PC-9 (cell line): ENCODE measurements around the gene RPP25L. TPM values are rescaled to one million over a fixed set of nuclear protein-coding genes. Genes with fewer than 3 reads are reported as not detected.

ENCODE experiments used
- BruUV-seq: library from RNA; stranded (reverse); fragments of 400-500 nt; replicated peaks from 2 replicates; lab custom pipeline; 2021; lab: Mats Ljungman, UMichigan
- CTCF ChIA-PET: fragments of 300-600 bp; sonication (Branson Sonifier 250); formaldehyde crosslinking; loops from one replicate; lab custom pipeline; 2022; ENCODE audit warnings: antibody characterized with exemption; lab: Charles Lee
- POLR2A ChIA-PET: fragments of 300-600 bp; sonication (Branson Sonifier 250); formaldehyde crosslinking; loops from one replicate; lab custom pipeline; 2022; ENCODE audit warnings: antibody characterized with exemption; ENCODE audit not compliant: unreplicated experiment; lab: Charles Lee
- DNase-seq, 2 experiments: peaks; one replicate each; pipeline versions ENCODE4 v3.0.0 to v3.0.0-alpha.2; 2015 to 2022; ENCODE audit warnings: mixed read lengths in 1 of 2
- H2AFZ ChIP-seq: fragments of 200-600 bp; sonication (generic); 2 replicates; pipeline ENCODE4 v1.8.1; 2017; ENCODE audit warnings: antibody characterized with exemption
- H3F3A ChIP-seq: fragments of 200-600 bp; sonication (generic); 2 replicates; pipeline ENCODE4 v1.8.1; 2017; ENCODE audit warnings: antibody characterized with exemption, mild to moderate bottlenecking, low read depth; ENCODE audit not compliant: insufficient read depth
- H3K27ac ChIP-seq: fragments of 200-600 bp; sonication (generic); 2 replicates; pipeline ENCODE4 v1.6.1; 2016; ENCODE audit warnings: mixed run types
- H3K27me3 ChIP-seq: fragments of 200-600 bp; sonication (generic); 2 replicates; pipeline ENCODE4 v1.6.1; 2016; ENCODE audit warnings: low read depth, mixed run types; ENCODE audit not compliant: insufficient read depth
- H3K36me3 ChIP-seq: fragments of 200-600 bp; sonication (generic); 2 replicates; pipeline ENCODE4 v1.6.1; 2016; ENCODE audit warnings: low read depth, mixed run types
- H3K4me1 ChIP-seq: fragments of 200-600 bp; sonication (generic); replicated peaks from 2 replicates; pipeline ENCODE4 v1.6.1; 2016; ENCODE audit warnings: mixed run types; ENCODE audit not compliant: insufficient read depth
- H3K4me2 ChIP-seq: fragments of 200-600 bp; sonication (generic); 2 replicates; pipeline ENCODE4 v1.6.1; 2017; ENCODE audit warnings: mixed run types
- H3K4me3 ChIP-seq: fragments of 200-600 bp; sonication (generic); 2 replicates; pipeline ENCODE4 v1.6.1; 2016; ENCODE audit warnings: mixed run types
- H3K79me2 ChIP-seq: fragments of 200-600 bp; sonication (generic); 2 replicates; pipeline ENCODE4 v1.6.1; 2017; ENCODE audit warnings: low read depth, mixed run types
- H3K9me2 ChIP-seq: fragments of 200-600 bp; sonication (generic); 2 replicates; pipeline ENCODE4 v1.8.1; 2017; ENCODE audit warnings: mild to moderate bottlenecking; ENCODE audit not compliant: insufficient read depth
- H3K9me3 ChIP-seq: fragments of 200-600 bp; sonication (generic); 2 replicates; pipeline ENCODE4 v1.8.1; 2016; ENCODE audit warnings: low read depth; ENCODE audit not compliant: insufficient read depth
- H4K20me1 ChIP-seq: fragments of 200-600 bp; sonication (generic); 2 replicates; pipeline ENCODE4 v1.8.1; 2017; ENCODE audit not compliant: insufficient read depth
- CTCF ChIP-seq: fragments of 200-600 bp; sonication (generic); conservative IDR thresholded peaks from 2 replicates; pipeline ENCODE4 v1.6.1; 2017; ENCODE audit warnings: mixed run types, antibody characterized with exemption, mild to moderate bottlenecking, moderate library complexity
- EZH2 ChIP-seq: fragments of 200-600 bp; sonication (generic); IDR thresholded peaks from 2 replicates; pipeline ENCODE4 v1.8.0; 2017; ENCODE audit warnings: antibody characterized with exemption, low read depth
- intact Hi-C: fragments of 100-400 bp; cut with micrococcal nuclease; formaldehyde crosslinking; loops from one replicate; pipeline ENCODE4 v1.10.0; 2022; ENCODE audit not compliant: unreplicated experiment
- total RNA-seq: library from RNA; stranded (reverse); gene quantifications from 2 replicates; pipeline ENCODE4 v1.2.3, GENCODE V29; 2021

The RPP25L gene
- total RNA-seq, 1 experiment from 2014 or later: 15.6 TPM

GRCh38 chr9:34629491-34629808 lies 17.6 kb upstream of the RPP25L start:
- no peak overlapping the region for H3K27ac ChIP-seq
- POLR2A ChIA-PET: no interaction called here
- CTCF ChIA-PET: interaction anchor here (0.6 kb wide), 1 partner anchor 226 kb away, joined by 3 read pairs; no protein-coding TSS in a partner anchor

GRCh38 chr9:34628656-34629490 lies 17.0 kb upstream of the RPP25L start, which contains the start of gene ARID3C:
TSS of gene ARID3C (minus strand) at chr9:34629066. CDS start at chr9:34628014, 1,052 bp downstream.
- no peaks in the 10 kb centered on the region for H3K36me3 ChIP-seq
- H3K9me2 ChIP-seq: no peaks in the 10 kb centered on the region
- BruUV-seq: no TSS peak
- H2AFZ ChIP-seq: no peak within 1 kb of the TSS
- ChIA-PET POLR2A (no interaction called here), CTCF (interaction anchor here (0.6 kb wide), 1 partner anchor 225 kb away, joined by 3 read pairs; no protein-coding TSS in a partner anchor)
- no peaks in the 10 kb centered on the region for H4K20me1 ChIP-seq
- no peaks in the 10 kb centered on the region for H3K9me3 ChIP-seq
- no peak within 1 kb of the TSS for H3K27ac ChIP-seq
- H3K4me1 ChIP-seq: no peaks in the 10 kb centered on the region
- H3F3A ChIP-seq: no peaks in the 10 kb centered on the region; the same call in 1 of the 2 replicates
- no peak within 1 kb of the TSS for H3K4me2 ChIP-seq
- H3K27me3 ChIP-seq: peaks cover 50% of the 10 kb centered on the region
- TF ChIP-seq CTCF (no peak), EZH2 (no peak)
- intact Hi-C loops: no loop called here
- peak in 1 of 2 experiments; percentile 29 for DNase-seq
- H3K4me3 ChIP-seq: no peak within 1 kb of the TSS
- no peaks in the 10 kb centered on the region for H3K79me2 ChIP-seq

More at GRCh38 chr9:34629491-34629808, 17.6 kb upstream of the RPP25L start:
- Histone ChIP-seq H3K27me3 (peaks cover 50% of the 10 kb centered on the region), H3K79me2 (no peaks in the 10 kb centered on the region), H2AFZ (no peak overlapping the region), H3F3A (no peaks in the 10 kb centered on the region; the same call in 1 of the 2 replicates), H3K36me3 (no peaks in the 10 kb centered on the region), H3K9me3 (no peaks in the 10 kb centered on the region), H3K4me1 (no peaks in the 10 kb centered on the region), H3K4me2 (no peak overlapping the region), H4K20me1 (no peaks in the 10 kb centered on the region), H3K9me2 (no peaks in the 10 kb centered on the region), H3K4me3 (no peak overlapping the region)
- intact Hi-C loops: no loop called here
- BruUV-seq: no TSS peak
- TF ChIP-seq CTCF (no peak), EZH2 (no peak)
- DNase-seq: no peak

GRCh38 chr9:34627716-34628655 lies 16.1 kb upstream of the RPP25L start:
- H3K4me1 ChIP-seq: no peaks in the 10 kb centered on the region
- no peaks in the 10 kb centered on the region for H4K20me1 ChIP-seq
- no peaks in the 10 kb centered on the region for H3K9me3 ChIP-seq
- CTCF ChIA-PET: no interaction called here
- DNase-seq: no peak
- POLR2A ChIA-PET: no interaction called here
- no TSS peak for BruUV-seq
- no peaks in the 10 kb centered on the region for H3F3A ChIP-seq
- H3K9me2 ChIP-seq: no peaks in the 10 kb centered on the region
- H3K4me2 ChIP-seq: no peak overlapping the region
- H2AFZ ChIP-seq: no peak overlapping the region
- no peak overlapping the region for H3K4me3 ChIP-seq
- H3K79me2 ChIP-seq: no peaks in the 10 kb centered on the region
- intact Hi-C loops: no loop called here
- no peaks in the 10 kb centered on the region for H3K36me3 ChIP-seq
- peaks cover 50% of the 10 kb centered on the region for H3K27me3 ChIP-seq
- TF ChIP-seq CTCF: no peak
- TF ChIP-seq EZH2: no peak
- H3K27ac ChIP-seq: no peak overlapping the region
